ENCODE measurements around the gene ID3.

The ID3 gene

GRCh38 chr1:23527366-23527765 is 31.9 kb downstream of the ID3 start:
- peak overlapping the region; percentile 98 for H3K27ac ChIP-seq

GRCh38 chr1:23526329-23527041 is 32.8 kb downstream of the ID3 start:
- H3K27ac ChIP-seq, result peak overlapping the region; percentile 98

More at GRCh38 chr1:23527366-23527765, 31.9 kb downstream of the ID3 start:
- no peak for TF ChIP-seq ZFX (IDR thresholded peaks at IDR 0.05; ENCODE audit: borderline replicate concordance)
- TF ChIP-seq, protein P1, sequence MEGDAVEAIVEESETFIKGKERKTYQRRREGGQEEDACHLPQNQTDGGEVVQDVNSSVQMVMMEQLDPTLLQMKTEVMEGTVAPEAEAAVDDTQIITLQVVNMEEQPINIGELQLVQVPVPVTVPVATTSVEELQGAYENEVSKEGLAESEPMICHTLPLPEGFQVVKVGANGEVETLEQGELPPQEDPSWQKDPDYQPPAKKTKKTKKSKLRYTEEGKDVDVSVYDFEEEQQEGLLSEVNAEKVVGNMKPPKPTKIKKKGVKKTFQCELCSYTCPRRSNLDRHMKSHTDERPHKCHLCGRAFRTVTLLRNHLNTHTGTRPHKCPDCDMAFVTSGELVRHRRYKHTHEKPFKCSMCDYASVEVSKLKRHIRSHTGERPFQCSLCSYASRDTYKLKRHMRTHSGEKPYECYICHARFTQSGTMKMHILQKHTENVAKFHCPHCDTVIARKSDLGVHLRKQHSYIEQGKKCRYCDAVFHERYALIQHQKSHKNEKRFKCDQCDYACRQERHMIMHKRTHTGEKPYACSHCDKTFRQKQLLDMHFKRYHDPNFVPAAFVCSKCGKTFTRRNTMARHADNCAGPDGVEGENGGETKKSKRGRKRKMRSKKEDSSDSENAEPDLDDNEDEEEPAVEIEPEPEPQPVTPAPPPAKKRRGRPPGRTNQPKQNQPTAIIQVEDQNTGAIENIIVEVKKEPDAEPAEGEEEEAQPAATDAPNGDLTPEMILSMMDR (IDR thresholded peaks at IDR 0.05), result no peak

GRCh38 chr1:23525558-23526250 is 33.6 kb downstream of the ID3 start:
- H3K27ac ChIP-seq, result peak overlapping the region; percentile 98

More at GRCh38 chr1:23526329-23527041, 32.8 kb downstream of the ID3 start:
- no peak for TF ChIP-seq ZFX (IDR thresholded peaks at IDR 0.05; ENCODE audit: borderline replicate concordance)
- TF ChIP-seq, protein P1 (IDR thresholded peaks at IDR 0.05), result no peak

GRCh38 chr1:23524716-23525401 is 34.4 kb downstream of the ID3 start:
- peak overlapping the region; percentile 10 for H3K27ac ChIP-seq
- TF ChIP-seq, protein P1 (IDR thresholded peaks at IDR 0.05), result no peak
- TF ChIP-seq ZFX (IDR thresholded peaks at IDR 0.05; ENCODE audit: borderline replicate concordance), result no peak

More at GRCh38 chr1:23525558-23526250, 33.6 kb downstream of the ID3 start:
- no peak for TF ChIP-seq ZFX (IDR thresholded peaks at IDR 0.05; ENCODE audit: borderline replicate concordance)
- TF ChIP-seq, protein P1 (IDR thresholded peaks at IDR 0.05), result no peak

- H3K27ac ChIP-seq, result peak overlapping the region; percentile 10; the same call in 1 of the 2 replicates
- TF ChIP-seq, protein P1 (IDR thresholded peaks at IDR 0.05), result no peak
- no peak for TF ChIP-seq ZFX (IDR thresholded peaks at IDR 0.05; ENCODE audit: borderline replicate concordance)
These were observed 35.1 kb downstream of the ID3 start for GRCh38 chr1:23524163-23524562.

DNA sequence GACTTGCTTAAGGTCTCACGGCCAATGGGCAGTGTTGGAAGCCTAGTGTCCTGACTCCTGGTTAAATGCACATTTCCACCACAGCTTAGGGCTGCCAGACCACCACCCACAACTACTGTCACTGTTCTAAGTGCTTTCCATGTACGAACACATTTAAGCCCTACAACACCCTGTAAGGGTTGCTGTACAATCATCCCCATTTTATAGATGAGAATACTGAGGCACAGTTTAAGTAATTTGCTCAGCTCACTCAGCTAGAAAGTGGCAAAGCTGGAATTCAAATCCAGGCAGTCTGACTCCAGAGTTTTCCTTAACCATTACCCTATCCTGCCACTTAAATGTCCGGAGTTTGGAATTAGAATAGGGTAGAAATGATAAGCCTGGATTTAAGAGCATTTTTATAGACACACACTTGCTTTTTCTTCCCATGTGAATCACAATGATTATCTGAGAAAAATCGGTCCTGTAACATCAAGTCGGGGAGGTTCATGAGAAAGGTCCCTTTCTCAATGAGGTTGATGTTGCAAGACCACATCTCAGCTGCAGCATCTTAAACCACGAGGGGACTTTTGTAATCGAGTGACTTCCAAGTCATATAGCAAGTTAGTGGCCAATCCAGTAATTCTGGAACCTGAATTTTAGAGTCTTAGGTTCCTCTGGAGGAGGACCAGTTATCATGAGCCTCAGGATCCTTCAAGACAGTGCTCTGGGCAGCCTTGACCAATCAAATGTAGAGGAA is 36.9 kb downstream of the ID3 start:
- no peak for TF ChIP-seq ZFX (IDR thresholded peaks at IDR 0.05; ENCODE audit: borderline replicate concordance)
- TF ChIP-seq, protein P1 (IDR thresholded peaks at IDR 0.05), result no peak
- H3K27ac ChIP-seq, result peak overlapping the region; percentile 60
